Left lung (tissue), 10 donors: ENCODE measurements around the gene WDR18. TPM values are rescaled to one million over a fixed set of nuclear protein-coding genes. Genes with fewer than 3 reads are reported as not detected.

Source experiments
- ATAC-seq: fragments of 200-7000 bp; cut with Tn5 transposase; one replicate; pipeline ENCODE4 v1.9.1; 2020; ENCODE audit warnings: moderate library complexity
- DNase-seq, 4 donors: peaks; one replicate each; pipeline ENCODE4 v3.0.0-alpha.2; 2013 to 2020
- H3K27ac ChIP-seq, 2 donors: fragments of 200-600 bp; sonication (generic) in 1 of 2; one replicate each; pipeline versions ENCODE4 v1.5.0 to v1.8.0; 2020 to 2021
- H3K27me3 ChIP-seq, 2 donors: fragments of 200-600 bp; sonication (generic) in 1 of 2; one replicate each; pipeline versions ENCODE4 v1.5.0 to v1.8.0; 2020 to 2021
- H3K36me3 ChIP-seq, 2 donors: fragments of 200-600 bp; sonication (generic) in 1 of 2; one replicate each; pipeline versions ENCODE4 v1.5.0 to v1.8.0; 2020 to 2021
- H3K4me1 ChIP-seq, 2 donors: fragments of 200-600 bp; one replicate each; pipeline ENCODE4 v1.8.0; 2021
- H3K4me3 ChIP-seq, 2 donors: fragments of 200-600 bp; sonication (generic) in 1 of 2; one replicate each; pipeline versions ENCODE4 v1.5.0 to v1.8.0; 2020 to 2021; ENCODE audit warnings: mild to moderate bottlenecking in 1 of 2
- H3K9me3 ChIP-seq, 2 donors: fragments of 200-600 bp; sonication (generic) in 1 of 2; one replicate each; pipeline versions ENCODE4 v1.5.0 to v1.8.0; 2020 to 2021
- CTCF ChIP-seq, 2 donors: fragments of 200-600 bp; sonication (generic) in 1 of 2; IDR thresholded peaks; one replicate each; pipeline versions ENCODE4 v1.5.0 to v1.8.0; 2021; ENCODE audit warnings: antibody characterized with exemption in 2 of 2
- intact Hi-C, 2 donors: fragments of 100-400 bp; cut with DNase I; formaldehyde crosslinking; loops; one replicate each; pipeline versions ENCODE4 v1.11.2 to v1.14.2; 2022
- polyA plus RNA-seq, 6 donors: library from polyadenylated mRNA; unstranded; fragments of 120-200 nt; gene quantifications; one replicate each; pipeline ENCODE4 v1.2.1, GENCODE V29; 2013; ENCODE audit not compliant: insufficient read length in 6 of 6
- total RNA-seq, 2 donors: library from RNA; stranded (reverse); fragmentation: NEBNext Ultra II Directional; extraction: Animal tissue kit (Norgen Biotek cat#: 25700); gene quantifications; one replicate each; pipeline ENCODE4 v1.2.1, GENCODE V29; 2021
- donor health status: DM: no; HTN: yes; CAD: no.
- donor health status: DM: no; HTN: no; CAD: no.

Gene WDR18
- total and polyA plus RNA-seq, 8 donors: 26.6 to 40.7 (median 35.4) TPM

- H3K27ac ChIP-seq: peak within 1 kb of the TSS; percentile 94
- intact Hi-C loops: no loop called here
- ATAC-seq (peak; percentile 74), DNase-seq (peak; percentile 81 to 95 (median 86))
- no peak for TF ChIP-seq CTCF (IDR thresholded peaks at IDR 0.05)
- H3K9me3 ChIP-seq: no peaks in the 10 kb centered on the region
- peak within 1 kb of the TSS; percentile 97 to 98 for H3K4me3 ChIP-seq
- H3K27me3 ChIP-seq: no peaks in the 10 kb centered on the region
- H3K36me3 ChIP-seq: peaks cover 0 to 17% of the 10 kb centered on the region in 2 donors
- H3K4me1 ChIP-seq: peaks cover 8 to 71% of the 10 kb centered on the region in 2 donors
These were observed 42.0 kb downstream of the WDR18 start, which contains the start of gene CNN2 for GRCh38 chr19:1025960-1026782. CNN2 (plus strand) TSS chr19:1026608; CDS start chr19:1026662, 54 bp downstream.

- Histone ChIP-seq H3K4me1 (peaks cover 3 to 66% of the 10 kb centered on the region in 2 donors), H3K4me3 (peak overlapping the region; percentile 97 to 98), H3K27me3 (no peaks in the 10 kb centered on the region), H3K36me3 (peaks cover 0 to 22% of the 10 kb centered on the region in 2 donors), H3K27ac (peak overlapping the region; percentile 94), H3K9me3 (no peaks in the 10 kb centered on the region)
- DNase-seq (peak in 1 of 4 donors; percentile 71), ATAC-seq (peak; percentile 4)
- intact Hi-C loops: no loop called here
- no peak for TF ChIP-seq CTCF (IDR thresholded peaks at IDR 0.05)
These were observed 42.9 kb downstream of the WDR18 start for GRCh38 chr19:1026783-1027649.

- Histone ChIP-seq H3K4me1 (peaks cover 0 to 60% of the 10 kb centered on the region in 2 donors), H3K36me3 (peaks cover 0 to 29% of the 10 kb centered on the region in 2 donors), H3K27ac (peak overlapping the region; percentile 94), H3K27me3 (no peaks in the 10 kb centered on the region), H3K9me3 (no peaks in the 10 kb centered on the region), H3K4me3 (peak overlapping the region; percentile 97 to 98)
- ATAC-seq (peak; percentile 3), DNase-seq (peak in 1 of 4 donors; percentile 80)
- no peak for TF ChIP-seq CTCF (IDR thresholded peaks at IDR 0.05)
- intact Hi-C loops: no loop called here
These were observed 43.5 kb downstream of the WDR18 start for GRCh38 chr19:1027650-1028061.

- Histone ChIP-seq H3K27ac (peak overlapping the region; percentile 94), H3K4me3 (peak overlapping the region; percentile 97 to 98), H3K9me3 (no peaks in the 10 kb centered on the region), H3K27me3 (no peaks in the 10 kb centered on the region), H3K4me1 (peaks cover 0 to 53% of the 10 kb centered on the region in 2 donors), H3K36me3 (peaks cover 0 to 35% of the 10 kb centered on the region in 2 donors)
- DNase-seq: peak; percentile 75 to 91 (median 86)
- intact Hi-C loops: no loop called here
- peak; percentile 76 for ATAC-seq
- TF ChIP-seq CTCF (IDR thresholded peaks at IDR 0.05): no peak
These were observed 44.1 kb downstream of the WDR18 start for GRCh38 chr19:1028062-1028926.
